ENCODE data around the gene NTSR2.

The NTSR2 gene

DNA sequence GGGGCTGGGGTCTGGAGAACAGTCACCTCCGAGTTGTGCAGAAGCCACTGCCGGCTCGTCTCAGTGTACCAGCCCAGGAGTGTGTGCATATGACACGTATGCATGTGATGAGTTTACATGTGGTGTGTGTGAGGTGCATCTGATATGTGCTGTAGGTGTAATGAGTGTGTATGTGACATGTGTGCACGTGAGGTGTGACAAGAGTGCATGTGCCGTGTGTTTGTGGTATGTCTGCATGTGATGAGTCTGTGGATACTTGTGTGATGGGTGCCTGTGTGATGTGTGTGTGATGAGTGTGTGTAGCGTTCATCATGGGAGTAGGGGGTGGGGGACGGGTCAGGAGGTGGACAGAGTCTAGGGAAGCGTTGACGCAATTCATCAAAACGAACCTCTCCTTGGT lies 12.8 kb downstream of the NTSR2 start:
- DNase-seq = no peak

GRCh38 chr2:11656671-11657101 lies 13.3 kb downstream of the NTSR2 start:
- no peak for DNase-seq

DNA sequence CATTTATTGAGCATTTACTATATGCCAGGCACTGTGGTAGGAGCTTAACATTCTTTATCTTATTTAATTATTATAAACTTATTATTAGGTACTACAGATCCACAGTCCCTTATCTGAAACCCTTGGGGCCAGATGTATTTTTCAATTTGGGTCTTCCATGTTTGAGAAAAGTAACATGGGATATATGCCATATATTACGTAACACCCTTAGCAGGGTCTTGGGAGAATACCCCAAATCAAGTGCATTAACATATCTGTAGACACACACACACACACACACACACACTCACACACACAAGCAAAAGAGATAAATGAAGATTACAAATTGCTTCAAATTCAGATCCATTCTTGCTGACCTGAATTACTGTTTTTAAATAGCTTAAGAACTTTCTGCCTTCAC lies 13.7 kb downstream of the NTSR2 start:
- no peak for DNase-seq

- DNase-seq = no peak
Measured at GRCh38 chr2:11655495-11655894, 14.5 kb downstream of the NTSR2 start.

DNA sequence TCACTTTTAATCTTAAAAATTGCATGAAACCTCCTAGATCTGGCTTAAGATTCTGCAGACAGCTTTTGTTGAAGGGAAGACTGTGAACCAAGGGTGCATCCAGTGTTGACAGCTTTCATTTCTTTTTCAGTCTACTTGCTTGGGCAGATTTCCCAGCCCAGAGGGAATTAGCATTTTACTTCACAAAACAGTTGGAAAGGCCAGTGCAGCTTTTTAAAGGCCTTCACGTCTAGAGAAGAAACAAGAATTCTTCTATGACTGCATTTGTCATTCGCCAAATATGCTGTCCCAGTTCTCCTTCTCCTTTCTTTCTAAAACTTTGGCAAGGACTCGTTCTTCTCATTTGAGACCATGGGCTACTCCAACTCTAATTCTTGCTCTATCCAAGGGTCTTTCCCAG lies 17.4 kb downstream of the NTSR2 start:
- no peak for DNase-seq

- DNase-seq = no peak
Measured at GRCh38 chr2:11651856-11652548, 18.0 kb downstream of the NTSR2 start.

GRCh38 chr2:11649093-11649492 lies 20.9 kb downstream of the NTSR2 start:
- no peak for DNase-seq

- DNase-seq = no peak
Measured at GRCh38 chr2:11647834-11648600, 22.0 kb downstream of the NTSR2 start.

- DNase-seq = no peak
Measured at GRCh38 chr2:11646530-11646929, 23.5 kb downstream of the NTSR2 start.

- DNase-seq = no peak
Measured at GRCh38 chr2:11644293-11644692, 25.7 kb downstream of the NTSR2 start.

DNA sequence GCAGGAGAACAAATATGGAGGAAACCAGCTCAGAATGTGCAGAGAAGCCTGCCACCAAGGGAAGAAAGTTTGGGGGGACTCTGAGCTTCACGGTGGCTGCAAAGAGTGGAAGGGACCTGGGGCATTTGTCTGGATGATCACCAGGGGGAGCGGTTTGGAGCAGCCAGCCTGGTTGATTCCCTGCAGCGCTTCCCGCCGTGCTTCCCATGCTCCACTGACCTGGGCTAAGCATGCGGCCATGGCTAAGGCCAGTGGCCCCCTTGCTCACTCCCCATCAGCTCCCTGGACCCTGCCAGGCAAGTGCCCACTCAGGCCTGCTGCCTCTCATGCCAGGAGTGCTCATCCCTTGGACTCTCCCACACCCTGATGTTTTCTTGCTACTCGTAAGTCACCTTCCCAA lies 27.0 kb downstream of the NTSR2 start:
- DNase-seq = no peak

DNA sequence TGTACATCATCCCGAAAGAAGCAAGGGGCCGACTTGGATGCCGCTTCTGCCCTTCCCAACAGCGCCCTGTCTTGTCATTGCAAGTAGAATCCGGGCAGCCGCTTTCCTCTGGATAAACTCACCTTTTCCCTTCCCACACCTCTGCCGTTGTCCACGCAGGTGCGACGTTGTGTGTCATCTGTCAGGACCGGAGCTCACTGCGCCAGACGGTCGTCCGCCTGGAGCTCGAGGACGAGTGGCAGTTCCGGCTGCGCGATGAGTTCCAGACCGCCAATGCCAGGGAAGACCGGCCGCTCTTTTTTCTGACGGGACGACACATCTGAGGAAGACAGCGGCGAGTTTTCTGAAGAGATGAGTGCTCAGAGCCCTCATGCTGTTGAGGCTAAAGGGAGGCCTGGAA lies 29.9 kb downstream of the NTSR2 start:
- DNase-seq = no peak

GRCh38 chr2:11639503-11639902 lies 30.5 kb downstream of the NTSR2 start:
- no peak for DNase-seq

GRCh38 chr2:11637546-11637945 lies 32.4 kb downstream of the NTSR2 start:
- no peak for DNase-seq

DNA sequence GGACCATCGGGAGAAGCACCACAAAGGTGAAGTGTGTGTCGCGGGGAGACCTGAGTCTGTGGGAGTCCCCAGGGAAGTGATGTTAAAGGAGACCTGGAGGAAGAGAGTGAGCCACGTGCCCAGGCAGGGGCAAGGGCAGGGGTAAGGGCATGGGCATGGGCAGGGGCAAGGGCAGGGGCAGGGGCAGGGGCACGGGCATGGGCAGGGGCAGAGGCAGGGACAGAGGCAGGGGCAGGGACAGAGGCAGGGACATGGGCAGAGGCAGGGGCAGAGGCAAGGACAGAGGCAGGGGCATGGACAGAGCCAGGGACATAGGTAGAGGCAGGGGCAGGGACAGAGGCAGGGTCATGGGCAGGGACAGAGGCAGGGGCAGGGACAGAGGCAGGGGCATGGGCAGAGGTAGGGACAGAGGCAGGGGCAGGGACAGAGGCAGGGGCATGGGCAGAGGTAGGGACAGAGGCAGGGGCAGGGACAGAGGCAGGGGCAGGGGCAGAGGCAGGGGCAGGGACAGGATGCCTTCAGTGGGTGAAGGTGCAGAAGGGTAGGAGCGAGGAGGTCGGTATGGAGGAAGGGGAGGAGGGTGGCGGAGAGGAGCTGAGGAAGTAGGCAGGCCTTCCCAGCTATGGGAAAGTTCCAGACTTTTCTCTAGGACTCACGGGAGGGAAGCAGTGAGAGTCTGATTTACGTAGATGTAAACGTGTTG lies 33.3 kb downstream of the NTSR2 start:
- no peak for DNase-seq

DNA sequence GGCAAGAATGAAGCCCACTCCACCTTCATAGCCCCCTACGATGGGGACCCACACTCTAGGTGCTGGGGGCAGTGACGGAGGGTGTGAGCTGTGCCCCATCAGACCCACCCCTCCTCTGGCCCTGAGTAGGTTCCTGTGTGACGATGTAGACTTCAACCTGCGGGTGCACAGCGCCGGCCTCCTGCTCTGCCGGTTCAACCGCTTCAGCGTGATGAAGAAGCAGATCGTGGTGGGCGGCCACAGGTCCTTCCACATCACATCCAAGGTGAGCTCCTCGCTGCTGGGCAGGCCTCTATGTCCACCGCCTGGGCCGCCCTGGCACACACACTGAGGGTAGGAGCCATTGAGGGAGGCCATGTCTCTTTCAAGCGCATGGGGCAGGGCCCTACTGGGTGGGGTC lies 34.9 kb downstream of the NTSR2 start:
- no peak for DNase-seq

GRCh38 chr2:11634584-11634983 lies 35.4 kb downstream of the NTSR2 start:
- DNase-seq = no peak

DNA sequence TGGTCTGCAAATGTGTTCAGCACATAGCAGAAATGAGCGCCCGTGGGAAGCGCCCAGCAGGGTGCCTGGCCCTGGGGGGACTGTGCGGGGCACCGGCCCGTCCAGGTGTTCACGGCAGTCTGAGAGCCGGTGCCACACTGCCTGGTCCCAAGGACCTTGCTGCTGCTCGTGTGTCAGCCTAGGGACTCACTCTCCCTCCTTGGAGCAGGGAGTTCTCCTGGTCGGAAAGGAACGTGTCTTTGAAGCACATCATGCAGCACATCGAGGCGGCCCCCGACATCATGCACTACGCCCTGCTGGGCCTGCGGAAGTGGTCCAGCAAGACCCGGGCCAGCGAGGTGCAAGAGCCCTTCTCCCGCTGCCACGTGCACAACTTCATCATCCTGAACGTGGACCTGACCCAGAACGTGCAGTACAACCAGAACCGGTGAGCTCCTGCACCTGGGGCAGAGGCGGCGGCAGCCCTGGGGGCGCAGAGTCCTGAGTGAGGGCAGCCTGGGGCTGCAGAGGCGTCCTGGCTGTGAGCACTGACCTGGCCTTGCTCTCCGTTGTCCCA lies 36.0 kb downstream of the NTSR2 start:
- DNase-seq = no peak

- DNase-seq = no peak
Measured at GRCh38 chr2:11631462-11631861, 38.5 kb downstream of the NTSR2 start.

GRCh38 chr2:11630855-11631254 lies 39.1 kb downstream of the NTSR2 start:
- DNase-seq = no peak

DNA sequence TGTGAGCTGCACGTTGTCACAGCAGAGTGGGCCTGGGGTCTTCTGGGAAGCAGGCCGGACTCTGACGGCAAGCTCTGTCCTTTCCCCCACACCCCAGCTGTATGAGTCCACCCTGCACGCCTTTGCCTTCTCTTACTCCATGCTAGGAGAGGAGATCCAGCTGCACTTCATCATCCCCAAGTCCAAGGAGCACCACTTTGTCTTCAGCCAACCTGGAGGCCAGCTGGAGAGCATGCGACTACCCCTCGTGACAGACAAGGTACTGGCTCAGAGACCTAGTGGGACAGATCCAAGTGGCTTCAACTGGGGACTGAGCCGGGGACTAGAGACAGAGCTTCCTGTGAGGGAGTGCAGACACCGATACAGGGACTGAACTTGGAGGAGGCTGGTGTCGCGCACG lies 40.1 kb downstream of the NTSR2 start:
- no peak for DNase-seq

- DNase-seq = no peak
Measured at GRCh38 chr2:11629215-11629614, 40.8 kb downstream of the NTSR2 start.

GRCh38 chr2:11628675-11629074 lies 41.3 kb downstream of the NTSR2 start:
- no peak for DNase-seq

GRCh38 chr2:11625671-11626070 lies 44.3 kb downstream of the NTSR2 start:
- no peak for DNase-seq

All from CD4-positive, alpha-beta T cell treated with Interleukin-6 for 4 hours (primary cell).